RCC 7860 (cell line): ENCODE results near the gene GPR55.

Experiments used
- DNase-seq: peaks from one replicate; pipeline ENCODE4 v3.0.0-alpha.2; 2015; ENCODE audit warnings: low spot score
- FAIRE-seq: peaks from 2 replicates; lab custom pipeline; 2012; peaks lifted over from hg19 to GRCh38; lab: Jason Lieb, UNC

Gene GPR55

GRCh38 chr2:230921806-230922595, 3.0 kb downstream of the GPR55 start:
- FAIRE-seq (no peak), DNase-seq (no peak)

GRCh38 chr2:230920167-230920566, 4.9 kb downstream of the GPR55 start:
- no peak for FAIRE-seq

DNA sequence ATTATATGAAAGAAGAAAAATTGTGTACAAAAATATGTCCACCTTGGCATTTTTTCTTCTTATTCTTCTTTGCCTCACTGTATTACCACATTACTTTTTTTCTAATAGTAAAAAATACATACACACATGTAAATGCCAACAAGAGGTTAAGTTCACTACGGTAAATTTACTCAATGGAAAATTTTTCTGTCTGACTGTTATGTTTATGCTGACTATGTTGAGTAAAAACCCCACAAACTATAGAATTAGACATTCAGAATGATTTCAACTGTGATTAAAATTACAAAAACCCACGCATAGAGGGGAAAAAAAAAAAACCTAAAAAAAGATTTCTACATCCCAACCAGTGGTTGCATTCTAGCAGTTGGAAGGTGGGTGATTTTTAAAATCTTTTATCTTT, 5.4 kb downstream of the GPR55 start:
- FAIRE-seq (no peak), DNase-seq (no peak)

More at GRCh38 chr2:230920167-230920566, 4.9 kb downstream of the GPR55 start:
- no peak for DNase-seq

DNA sequence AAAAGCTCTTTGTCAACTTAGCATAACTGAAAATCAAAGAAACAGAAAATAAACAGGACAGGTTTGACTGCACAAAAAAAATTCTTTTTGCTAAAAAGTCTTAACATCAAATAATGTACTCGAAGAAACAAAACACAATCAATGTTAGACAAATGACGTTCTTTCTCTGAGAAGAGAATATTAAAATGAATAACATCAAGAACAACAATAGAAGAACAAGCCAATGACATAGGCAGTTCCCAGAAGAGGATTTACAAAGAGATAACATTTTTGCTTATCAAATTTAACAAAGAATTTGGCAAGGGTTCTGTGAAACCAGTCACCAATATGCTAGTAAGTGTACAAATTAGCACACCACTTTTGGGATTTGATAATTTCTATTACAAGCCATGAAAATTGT, 5.8 kb downstream of the GPR55 start:
- DNase-seq, result no peak
- no peak for FAIRE-seq

GRCh38 chr2:230916218-230916617, 8.8 kb downstream of the GPR55 start:
- FAIRE-seq, result no peak

DNA sequence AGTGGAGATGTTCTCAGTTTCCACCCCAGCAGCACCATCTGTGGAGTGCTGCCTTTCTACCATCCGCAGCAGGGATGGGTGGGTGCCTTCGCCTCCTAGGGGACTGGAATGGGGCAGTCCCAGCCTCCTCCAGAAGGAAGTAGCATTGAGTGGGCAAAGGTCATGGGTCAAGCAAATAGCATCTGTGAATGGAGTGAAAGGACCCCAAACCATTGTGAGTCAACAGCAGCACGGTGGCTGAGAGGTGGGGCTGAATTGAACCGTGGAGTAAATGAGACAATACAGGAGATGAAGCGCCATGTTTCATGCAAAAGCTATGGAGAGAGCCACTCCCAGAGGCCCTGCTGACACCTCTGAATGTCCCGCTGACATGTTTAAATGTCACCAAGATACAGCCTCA, 9.7 kb downstream of the GPR55 start:
- no peak for FAIRE-seq
- no peak for DNase-seq

More at GRCh38 chr2:230916218-230916617, 8.8 kb downstream of the GPR55 start:
- DNase-seq, result no peak

- FAIRE-seq (no peak), DNase-seq (no peak)
Observed at GRCh38 chr2:230914886-230915285, 10.2 kb downstream of the GPR55 start.

DNA sequence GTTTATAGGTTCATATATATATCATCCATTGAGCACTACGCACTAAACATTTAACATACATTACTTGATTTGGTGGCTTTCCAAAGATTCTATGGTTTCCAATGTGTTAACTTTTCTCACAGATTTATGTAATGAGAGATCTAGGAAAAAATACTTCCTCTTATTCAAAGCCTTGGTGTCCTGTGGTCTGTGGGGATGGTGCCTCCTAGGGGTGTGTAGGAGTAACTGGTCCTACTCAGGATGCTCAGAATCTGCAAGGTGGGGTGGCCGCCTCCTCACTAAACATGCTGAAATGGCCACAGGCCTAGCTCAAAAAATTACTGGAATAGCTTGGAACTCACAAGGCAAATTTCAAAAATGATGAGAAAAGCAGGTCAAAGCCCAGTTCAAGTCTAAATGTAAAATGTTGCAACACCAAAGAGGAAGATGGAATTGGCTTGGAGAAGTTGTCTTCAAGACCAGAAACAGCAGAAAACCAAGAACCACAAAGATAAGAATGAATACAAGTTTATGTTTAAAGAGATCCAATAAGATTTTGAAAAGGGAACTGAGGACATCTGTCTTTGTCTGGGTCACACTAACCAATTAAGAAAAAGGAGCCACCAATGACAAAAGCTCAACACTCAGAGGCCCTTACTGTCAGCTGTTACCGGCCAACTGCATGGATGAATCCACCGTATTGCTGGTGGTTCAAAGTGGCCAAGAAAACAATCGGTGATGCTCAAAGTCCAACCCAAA, 11.5 kb downstream of the GPR55 start:
- FAIRE-seq (no peak), DNase-seq (no peak)

GRCh38 chr2:230912724-230913123, 12.3 kb downstream of the GPR55 start:
- no peak for FAIRE-seq
- DNase-seq, result no peak

GRCh38 chr2:230912046-230912445, 13.0 kb downstream of the GPR55 start:
- DNase-seq (no peak), FAIRE-seq (no peak)

DNA sequence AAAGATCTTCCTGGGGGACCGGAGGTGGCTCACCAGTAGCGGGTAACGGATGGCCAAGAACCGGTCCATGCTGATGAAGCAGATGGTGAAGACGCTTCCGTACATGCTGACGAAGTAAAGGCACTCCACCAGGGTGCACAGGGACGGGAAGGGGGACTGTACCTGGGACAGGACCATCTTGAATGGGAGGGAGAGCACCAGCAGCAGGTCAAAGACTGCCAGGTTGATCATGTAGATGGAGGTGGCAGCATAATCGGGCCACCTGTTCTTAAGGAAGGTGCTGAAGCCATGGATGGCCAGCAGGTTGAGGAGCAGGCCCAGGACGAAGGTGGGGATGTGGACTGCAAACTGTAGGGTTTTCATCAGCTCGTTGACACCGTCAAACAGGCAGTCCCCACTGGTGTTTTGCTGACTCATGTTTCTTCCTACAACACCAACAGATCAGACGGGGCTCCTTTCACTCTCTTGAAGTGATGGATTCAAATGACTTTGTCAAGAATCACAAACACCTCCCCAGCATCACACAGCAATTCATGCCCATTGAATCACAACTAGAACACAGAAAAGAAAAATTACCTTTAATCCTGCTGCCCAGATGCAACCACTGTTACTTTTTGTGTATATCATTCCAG, 14.4 kb downstream of the GPR55 start:
- no peak for FAIRE-seq
- no peak for DNase-seq

GRCh38 chr2:230909841-230910545, 15.0 kb downstream of the GPR55 start:
- no peak for DNase-seq
- no peak for FAIRE-seq

- FAIRE-seq, result peak; percentile 95
- DNase-seq, result peak; percentile 96
Observed at GRCh38 chr2:230908595-230909191, 16.3 kb downstream of the GPR55 start.

DNA sequence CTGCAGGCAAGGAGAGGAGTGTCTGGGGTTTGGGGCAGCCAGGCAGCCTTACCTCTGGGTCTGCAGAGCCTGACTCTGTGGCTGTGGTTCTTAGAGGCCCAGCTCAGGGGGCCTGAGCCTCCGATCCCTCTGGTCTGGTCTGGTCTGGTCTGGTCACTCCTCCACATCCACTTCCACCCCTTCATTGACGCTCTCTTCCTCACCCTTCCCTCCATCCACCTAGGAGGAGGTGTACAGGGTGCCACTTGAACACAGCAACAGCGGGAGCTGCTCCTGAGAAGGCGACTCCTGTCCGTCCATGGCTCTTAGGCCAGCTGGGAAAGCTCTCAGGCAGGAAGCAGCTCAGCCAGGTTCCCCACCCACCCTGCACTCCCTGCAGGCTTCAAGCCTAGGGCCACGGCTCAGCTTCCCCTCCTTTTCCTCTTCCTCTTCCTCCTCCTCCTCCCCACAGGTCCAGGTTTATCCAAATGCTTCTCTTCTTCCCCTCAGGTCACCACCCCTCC, 16.9 kb downstream of the GPR55 start:
- FAIRE-seq, result no peak
- no peak for DNase-seq

- FAIRE-seq (no peak), DNase-seq (no peak)
Observed at GRCh38 chr2:230907361-230908091, 17.5 kb downstream of the GPR55 start.

- no peak for FAIRE-seq
- DNase-seq, result no peak
Observed at GRCh38 chr2:230906471-230907230, 18.4 kb downstream of the GPR55 start.

- no peak for FAIRE-seq
- DNase-seq, result no peak
Observed at GRCh38 chr2:230905448-230906421, 19.3 kb downstream of the GPR55 start.

- FAIRE-seq (no peak), DNase-seq (no peak)
Observed at GRCh38 chr2:230904856-230905447, 20.1 kb downstream of the GPR55 start.
